HG03280 (cell line): Measurements from ENCODE around the gene PRKAG2.

Experiments
- ATAC-seq: cut with Tn5 transposase; IDR thresholded peaks from one replicate; pipeline ENCODE4 v1.9.1; 2021; ENCODE audit warnings: mild to moderate bottlenecking, moderate library complexity; ENCODE audit not compliant: unreplicated experiment

Gene PRKAG2

GRCh38 chr7:151702961-151703360 is 174.0 kb downstream of the PRKAG2 start:
- no peak for ATAC-seq

GRCh38 chr7:151700586-151701165 is 176.2 kb downstream of the PRKAG2 start:
- no peak for ATAC-seq

DNA sequence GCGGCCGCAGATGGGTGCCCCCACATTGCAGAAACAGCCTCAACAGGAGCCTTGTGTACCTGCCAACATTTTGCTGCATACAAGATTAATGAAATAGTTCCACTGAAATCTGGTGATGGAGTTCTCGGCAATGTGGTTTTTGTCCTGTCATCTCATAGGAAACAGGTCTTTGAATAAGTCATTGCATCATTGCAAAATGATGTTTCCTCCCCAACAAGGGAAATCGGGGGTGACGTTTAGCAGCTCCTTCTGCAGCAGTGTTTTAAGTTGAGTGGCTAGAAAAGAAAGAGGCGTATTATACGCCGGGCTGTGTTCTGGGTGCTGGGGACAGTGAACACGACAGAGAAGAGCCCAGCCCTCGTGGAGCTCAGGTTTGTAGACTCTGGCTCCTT is 177.0 kb downstream of the PRKAG2 start:
- ATAC-seq = no peak

- no peak for ATAC-seq
These were observed 177.6 kb downstream of the PRKAG2 start for GRCh38 chr7:151699147-151699927.

DNA sequence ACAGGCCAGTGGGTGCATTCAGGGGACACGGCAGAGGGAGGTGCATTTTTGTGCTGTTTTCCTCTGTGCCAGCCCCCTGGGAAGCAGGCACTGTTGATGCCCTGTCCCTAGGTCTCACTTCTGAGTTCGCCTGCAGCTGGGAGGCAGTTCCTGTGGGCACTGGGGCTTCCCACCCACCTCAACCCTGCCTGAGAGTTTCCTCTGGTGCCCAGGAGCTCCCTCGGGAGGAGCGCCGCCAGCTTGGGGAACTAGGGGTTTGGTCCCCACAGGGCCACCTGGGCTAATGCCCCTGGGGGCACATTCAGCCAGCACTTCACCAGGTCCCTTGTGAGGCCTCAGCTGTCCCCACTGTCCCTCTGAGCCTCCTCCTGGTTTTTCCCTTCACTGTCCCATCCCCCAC is 179.0 kb downstream of the PRKAG2 start:
- no peak for ATAC-seq

DNA sequence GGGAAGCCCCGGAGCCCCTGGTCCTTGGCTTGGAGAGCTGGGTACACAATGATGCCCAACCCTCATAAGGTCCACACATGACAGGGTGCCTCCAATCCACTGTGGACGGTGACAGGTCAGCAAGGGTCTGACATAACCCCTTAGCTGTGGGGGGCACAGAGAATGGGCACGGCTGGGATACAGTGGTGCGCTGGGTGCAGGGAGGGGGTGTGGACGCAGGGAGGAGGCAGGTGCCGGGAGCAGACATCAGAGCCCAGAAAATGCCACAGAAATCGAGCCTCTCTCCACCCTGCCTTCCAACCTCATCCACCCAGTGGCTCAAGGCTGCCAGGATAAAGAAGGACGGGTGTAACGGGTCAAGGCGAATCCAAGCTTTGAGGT is 179.4 kb downstream of the PRKAG2 start:
- ATAC-seq = no peak

DNA sequence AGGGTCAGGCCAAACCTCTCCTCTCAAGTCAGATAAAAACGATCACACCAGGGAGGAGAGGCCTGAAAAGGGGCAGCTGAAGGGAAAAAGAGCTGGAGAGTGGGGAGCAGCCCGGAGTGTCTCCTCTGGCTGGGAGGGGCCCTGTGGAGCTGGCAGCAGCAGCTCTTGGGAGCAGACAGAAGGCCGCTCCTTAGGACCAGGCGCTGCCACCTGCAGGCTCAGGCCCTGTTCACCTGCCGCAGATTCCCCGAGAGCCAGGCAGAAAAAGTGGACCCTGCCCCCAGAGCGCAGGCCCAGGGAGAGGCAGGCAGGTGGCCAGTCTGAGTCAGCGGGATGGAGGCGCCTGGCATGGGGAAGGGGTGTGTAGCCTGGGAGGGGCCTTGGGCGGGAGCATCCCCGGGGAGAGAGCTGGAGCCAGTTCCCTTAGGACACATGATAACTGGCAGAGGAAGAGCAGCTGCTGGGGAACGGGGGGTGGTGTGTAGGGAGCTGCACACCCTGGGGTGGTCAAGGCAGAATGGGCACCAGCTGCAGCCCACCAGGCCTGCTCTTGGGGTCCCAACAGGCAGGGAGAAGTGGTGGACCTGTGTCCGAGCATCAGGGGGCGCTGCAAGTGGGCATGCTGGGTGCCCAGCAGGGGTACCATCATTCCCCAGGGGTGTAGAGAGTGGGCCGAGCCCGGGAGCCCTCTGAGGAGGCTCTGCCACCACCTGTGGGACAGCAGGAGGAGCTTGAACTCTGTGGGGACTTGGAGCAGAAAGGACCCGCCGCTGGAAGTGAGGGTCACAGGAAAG is 180.0 kb downstream of the PRKAG2 start:
- no peak for ATAC-seq

- ATAC-seq = no peak
These were observed 180.9 kb downstream of the PRKAG2 start for GRCh38 chr7:151695951-151696541.

DNA sequence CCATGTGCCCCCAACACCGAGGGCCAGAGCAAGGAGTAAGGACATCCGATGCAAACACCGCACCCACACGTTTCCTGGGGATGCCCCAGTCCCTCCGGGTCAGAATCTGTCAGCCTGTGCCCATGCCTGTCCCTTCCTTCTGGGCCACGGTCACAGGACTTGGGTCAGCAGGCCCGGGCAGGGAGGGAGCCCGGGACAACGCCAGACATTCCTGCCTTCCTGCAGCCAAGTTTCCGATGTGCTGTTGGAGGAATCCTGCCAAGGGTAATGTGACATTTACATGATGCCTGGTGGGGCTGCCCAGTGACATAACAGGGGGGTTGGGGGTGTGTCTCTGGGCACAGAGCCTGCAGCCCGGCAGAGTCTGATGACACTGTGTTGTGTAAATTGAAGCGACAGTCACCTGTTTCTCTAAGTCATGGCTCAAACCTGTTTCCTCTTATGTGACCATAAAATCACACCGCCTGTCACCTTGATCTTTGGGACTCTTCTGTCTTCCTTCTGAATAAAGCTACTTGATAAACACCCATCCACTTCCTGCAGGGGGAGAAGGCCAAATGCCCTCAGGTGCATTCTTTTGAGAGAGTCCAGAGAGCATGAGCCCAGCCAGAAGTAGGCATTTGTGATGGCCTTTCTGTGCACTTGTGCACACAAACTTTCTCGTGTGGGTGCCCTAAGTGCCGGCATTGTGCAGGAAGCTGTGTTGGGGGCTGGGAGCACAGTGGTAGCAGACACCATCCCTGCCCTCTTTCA is 181.9 kb downstream of the PRKAG2 start:
- ATAC-seq = no peak

GRCh38 chr7:151694441-151694827 is 182.5 kb downstream of the PRKAG2 start:
- ATAC-seq = no peak

GRCh38 chr7:151693140-151693539 is 183.8 kb downstream of the PRKAG2 start:
- ATAC-seq = no peak

DNA sequence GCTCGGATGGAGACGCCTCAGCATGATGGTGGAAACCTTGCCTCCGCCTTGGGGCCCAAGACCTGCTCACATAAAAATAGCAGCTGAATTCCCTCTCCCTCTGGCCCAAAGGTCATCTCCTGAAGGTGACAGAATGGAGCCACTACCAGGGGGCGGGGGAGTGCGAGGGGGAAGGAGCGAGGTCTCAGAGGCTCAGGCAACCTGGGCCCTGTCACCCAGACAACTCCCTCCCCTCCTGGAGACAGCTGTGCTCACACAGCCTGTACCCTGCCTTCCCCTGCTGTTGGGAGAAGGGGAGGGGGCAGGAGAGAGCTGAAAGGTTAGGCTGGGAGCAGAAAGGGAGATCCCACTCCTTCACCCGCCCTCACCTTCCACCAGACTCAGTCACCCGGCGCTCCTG is 184.2 kb downstream of the PRKAG2 start:
- ATAC-seq = no peak

DNA sequence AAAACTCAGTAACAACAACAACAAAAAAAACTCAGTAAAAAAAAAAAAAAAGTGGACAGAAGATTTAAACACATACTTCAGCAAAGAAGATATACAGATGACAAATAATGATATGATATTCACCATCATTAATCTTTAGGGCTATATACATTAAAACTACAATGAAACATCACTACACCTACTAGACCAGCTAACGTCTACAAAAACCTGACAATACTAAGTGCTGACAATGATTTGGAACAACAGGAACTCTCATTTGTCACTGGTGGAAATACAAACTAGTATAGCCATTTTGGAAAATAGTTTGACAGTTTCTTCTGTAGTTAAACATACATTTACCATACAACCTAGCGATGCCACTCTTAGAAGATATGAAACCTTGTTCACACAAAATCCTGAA is 185.5 kb downstream of the PRKAG2 start:
- ATAC-seq = no peak

- no peak for ATAC-seq
These were observed 186.3 kb downstream of the PRKAG2 start for GRCh38 chr7:151690606-151691005.

DNA sequence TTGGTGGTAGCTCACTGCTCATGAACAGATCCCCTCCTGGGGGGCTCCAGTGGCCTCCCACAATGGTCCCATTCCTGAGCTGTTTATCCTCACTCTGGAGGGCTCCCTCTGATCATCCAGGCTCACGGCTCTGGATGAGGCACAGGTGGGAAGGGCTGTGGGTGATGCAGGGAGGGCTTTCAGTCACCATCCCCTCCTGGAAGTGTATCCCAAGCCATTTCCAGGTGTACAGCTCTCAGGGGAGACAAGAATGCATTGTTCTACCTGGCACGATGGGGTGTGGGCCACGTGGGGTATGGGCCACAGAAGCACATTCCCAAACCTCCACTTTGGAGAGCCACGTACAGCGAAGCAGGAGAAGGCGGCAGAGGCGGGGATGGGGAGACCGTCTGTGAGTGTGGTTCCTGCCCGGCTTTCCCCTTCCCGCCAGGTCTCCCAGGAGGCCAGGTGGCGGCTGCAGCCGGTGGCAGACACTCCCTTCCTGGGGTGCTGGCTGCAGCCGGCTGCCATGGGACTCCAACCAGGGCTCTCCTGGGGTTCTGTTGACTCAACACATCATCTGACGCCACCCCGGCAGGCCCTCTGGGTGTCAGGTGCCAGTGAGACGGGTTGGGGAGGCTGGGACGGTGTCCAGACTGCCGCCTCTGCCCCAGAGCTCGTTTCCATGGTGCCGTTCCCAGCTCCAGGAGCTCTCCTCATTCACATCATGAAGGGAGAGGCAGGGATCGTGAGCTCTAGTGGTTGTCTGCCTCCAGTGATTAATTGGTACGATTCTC is 187.5 kb downstream of the PRKAG2 start:
- no peak for ATAC-seq

DNA sequence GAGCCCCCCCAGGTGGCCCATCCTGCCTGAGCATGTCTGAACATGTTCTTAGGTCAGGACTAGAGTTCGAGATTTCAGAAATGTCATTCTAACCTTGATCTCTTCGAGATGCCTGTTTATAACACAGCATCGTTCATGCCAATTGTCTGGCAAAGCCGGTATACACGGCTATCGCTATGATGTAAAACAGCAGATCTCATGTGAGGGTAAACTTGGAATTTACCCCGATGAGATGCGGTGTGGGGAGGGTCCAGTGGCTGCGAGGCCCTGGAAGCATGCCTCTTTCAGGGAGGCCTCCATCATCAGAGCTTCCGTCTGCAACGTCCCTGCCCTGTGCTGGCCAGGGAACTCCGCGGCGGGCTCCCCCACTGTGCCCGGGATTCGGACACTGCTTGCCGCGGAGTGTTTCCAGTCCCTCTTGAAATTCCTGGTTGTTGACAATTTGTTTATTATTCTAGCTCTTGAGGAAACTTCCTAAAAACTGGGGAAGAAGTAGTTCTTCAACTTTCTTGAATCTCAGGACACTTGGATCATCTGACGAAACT is 188.6 kb downstream of the PRKAG2 start:
- no peak for ATAC-seq

DNA sequence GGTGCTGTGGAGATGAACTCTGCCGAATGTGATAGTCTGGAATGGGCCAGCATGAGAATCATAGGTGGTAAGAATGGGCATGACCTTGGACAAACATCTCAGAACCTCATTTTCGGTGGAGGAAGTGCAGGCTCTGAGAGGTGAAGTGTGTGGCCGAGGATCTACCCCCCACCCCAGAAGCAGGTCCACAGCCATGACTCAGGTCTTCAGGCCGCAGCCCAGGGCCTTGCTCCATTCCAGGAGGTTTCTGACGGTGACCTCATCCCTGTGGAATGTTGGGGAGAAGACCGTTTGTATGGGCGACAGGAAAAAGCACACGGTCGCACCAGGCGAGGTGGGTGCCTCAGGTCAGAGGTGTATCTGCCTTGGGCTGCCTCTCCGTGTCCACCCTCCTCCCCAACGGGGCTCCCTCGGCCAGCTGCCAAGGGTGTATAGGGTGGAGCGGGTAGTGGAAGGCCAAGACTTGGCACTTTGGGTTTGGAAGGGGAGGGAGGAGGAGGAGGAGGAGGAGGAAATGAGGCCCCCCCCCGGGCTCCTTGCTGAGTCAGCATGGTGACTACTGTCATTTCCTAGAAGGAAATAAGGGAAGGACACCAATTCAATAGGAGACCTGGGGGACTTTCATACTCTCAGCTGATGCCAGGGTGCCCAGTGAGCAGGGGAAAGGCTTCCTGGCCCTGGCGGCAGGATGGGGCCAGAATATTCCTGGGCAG is 189.2 kb downstream of the PRKAG2 start:
- no peak for ATAC-seq

GRCh38 chr7:151686826-151687225 is 190.1 kb downstream of the PRKAG2 start:
- no peak for ATAC-seq
